RWPE2 (cell line): Measurements from ENCODE around the gene EFCAB8.

ENCODE experiments used
- ATAC-seq: fragments of 200-7000 bp; cut with Tn5 transposase; 3 replicates; pipeline ENCODE4 v1.9.1; 2021; ENCODE audit warnings: low read depth
- DNase-seq: peaks from one replicate; pipeline ENCODE4 v3.0.0-alpha.2; 2020; ENCODE audit warnings: low spot score
- H3K27ac ChIP-seq: fragments of 450-650 bp; 2 replicates; pipeline ENCODE4 v1.5.1; 2017; ENCODE audit warnings: mild to moderate bottlenecking; ENCODE audit not compliant: poor library complexity, severe bottlenecking
- H3K27me3 ChIP-seq: fragments of 250-450 bp; sonication (Bioruptor Pico); 2 replicates; pipeline ENCODE4 v1.5.1; 2021; ENCODE audit warnings: mild to moderate bottlenecking, moderate library complexity; ENCODE audit not compliant: insufficient read depth, poor library complexity, severe bottlenecking
- H3K36me3 ChIP-seq: fragments of 250-450 bp; sonication (Bioruptor Pico); 2 replicates; pipeline ENCODE4 v1.5.1; 2020; ENCODE audit warnings: low read depth, mild to moderate bottlenecking, moderate library complexity
- H3K4me1 ChIP-seq: fragments of 250-450 bp; sonication (Bioruptor Pico); 2 replicates; pipeline ENCODE4 v1.5.1; 2021; ENCODE audit warnings: mild to moderate bottlenecking, moderate library complexity; ENCODE audit not compliant: insufficient read depth, poor library complexity, severe bottlenecking
- H3K4me3 ChIP-seq: fragments of 250-450 bp; sonication (Bioruptor Pico); 2 replicates; pipeline ENCODE4 v1.5.1; 2021; ENCODE audit warnings: mild to moderate bottlenecking, moderate library complexity; ENCODE audit not compliant: severe bottlenecking
- H3K9me3 ChIP-seq: fragments of 250-450 bp; sonication (Bioruptor Pico); 2 replicates; pipeline ENCODE4 v1.5.1; 2021; ENCODE audit warnings: mild to moderate bottlenecking, moderate library complexity; ENCODE audit not compliant: severe bottlenecking
- TF ChIP-seq, protein P1 (sequence below): fragments of 450-650 bp; IDR thresholded peaks from one replicate; pipeline ENCODE4 v1.5.1; 2017; ENCODE audit warnings: mild to moderate bottlenecking, moderate library complexity; ENCODE audit not compliant: poor library complexity, severe bottlenecking

The EFCAB8 gene

DNA sequence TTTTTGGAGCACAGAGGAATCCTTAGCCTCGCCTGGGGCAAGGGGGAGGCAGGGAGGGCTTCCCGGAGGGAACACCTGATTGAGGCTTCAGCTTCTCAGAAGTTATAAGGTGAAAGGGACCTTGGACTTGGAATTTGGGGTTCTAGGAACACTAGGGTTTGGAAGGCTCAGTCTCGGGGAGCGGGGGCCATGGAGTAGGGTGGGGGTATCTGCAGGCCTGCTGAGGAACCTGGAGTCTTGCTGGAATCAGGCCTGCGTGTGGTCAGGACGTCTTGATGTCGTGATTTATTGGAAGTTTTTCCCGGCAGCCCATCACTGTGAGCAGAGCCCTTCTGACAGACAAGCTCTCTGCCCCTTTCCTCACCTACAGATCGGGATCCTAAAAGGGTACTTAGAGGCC, 50.7 kb downstream of the EFCAB8 start:
- Histone ChIP-seq H3K4me3 (no peak overlapping the region), H3K4me1 (no peaks in the 10 kb centered on the region), H3K9me3 (no peaks in the 10 kb centered on the region), H3K27ac (no peak overlapping the region), H3K36me3 (no peaks in the 10 kb centered on the region), H3K27me3 (no peaks in the 10 kb centered on the region)
- ATAC-seq = no peak
- peak; percentile 70 for DNase-seq
- TF ChIP-seq, protein P1, sequence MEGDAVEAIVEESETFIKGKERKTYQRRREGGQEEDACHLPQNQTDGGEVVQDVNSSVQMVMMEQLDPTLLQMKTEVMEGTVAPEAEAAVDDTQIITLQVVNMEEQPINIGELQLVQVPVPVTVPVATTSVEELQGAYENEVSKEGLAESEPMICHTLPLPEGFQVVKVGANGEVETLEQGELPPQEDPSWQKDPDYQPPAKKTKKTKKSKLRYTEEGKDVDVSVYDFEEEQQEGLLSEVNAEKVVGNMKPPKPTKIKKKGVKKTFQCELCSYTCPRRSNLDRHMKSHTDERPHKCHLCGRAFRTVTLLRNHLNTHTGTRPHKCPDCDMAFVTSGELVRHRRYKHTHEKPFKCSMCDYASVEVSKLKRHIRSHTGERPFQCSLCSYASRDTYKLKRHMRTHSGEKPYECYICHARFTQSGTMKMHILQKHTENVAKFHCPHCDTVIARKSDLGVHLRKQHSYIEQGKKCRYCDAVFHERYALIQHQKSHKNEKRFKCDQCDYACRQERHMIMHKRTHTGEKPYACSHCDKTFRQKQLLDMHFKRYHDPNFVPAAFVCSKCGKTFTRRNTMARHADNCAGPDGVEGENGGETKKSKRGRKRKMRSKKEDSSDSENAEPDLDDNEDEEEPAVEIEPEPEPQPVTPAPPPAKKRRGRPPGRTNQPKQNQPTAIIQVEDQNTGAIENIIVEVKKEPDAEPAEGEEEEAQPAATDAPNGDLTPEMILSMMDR = no peak

DNA sequence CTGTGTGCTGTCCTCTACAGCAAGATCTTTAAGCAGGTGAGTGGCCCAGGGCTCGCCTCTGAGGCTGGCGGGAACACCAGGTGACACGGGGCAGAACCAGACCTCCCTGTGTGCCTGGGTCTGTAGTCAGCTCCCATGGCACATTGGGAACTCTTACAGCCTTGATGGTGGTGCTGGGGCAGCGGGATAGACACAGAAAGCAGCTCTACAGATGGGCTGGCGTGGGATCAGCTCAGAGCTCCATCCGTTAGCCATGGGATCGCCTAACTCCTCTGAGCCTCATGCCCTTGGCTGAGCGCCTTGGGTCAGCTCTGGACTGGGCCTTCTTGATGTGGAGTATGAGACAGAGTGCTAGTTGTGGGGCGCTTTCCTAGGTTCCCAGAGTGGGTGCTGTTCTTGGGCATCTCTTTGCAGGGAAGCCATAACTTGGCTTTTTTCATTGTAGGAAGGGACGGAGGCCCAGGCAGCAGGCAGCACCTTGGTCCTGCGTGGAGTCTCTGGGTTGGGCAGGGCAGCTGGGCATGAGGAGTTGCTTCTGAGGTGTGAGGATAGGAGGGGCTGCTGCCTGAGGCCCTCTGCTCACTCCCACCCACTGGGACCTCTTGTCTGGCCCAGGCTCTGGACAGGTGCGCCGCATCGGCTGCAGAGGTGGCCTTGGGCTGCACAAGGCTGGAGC, 51.3 kb downstream of the EFCAB8 start:
- Histone ChIP-seq H3K4me3 (no peak overlapping the region), H3K4me1 (no peaks in the 10 kb centered on the region), H3K27ac (no peak overlapping the region), H3K27me3 (no peaks in the 10 kb centered on the region), H3K9me3 (no peaks in the 10 kb centered on the region), H3K36me3 (no peaks in the 10 kb centered on the region)
- DNase-seq (peak; percentile 73), ATAC-seq (peak; percentile 8; the same call in 2 of the 3 replicates)
- TF ChIP-seq, protein P1 = no peak

DNA sequence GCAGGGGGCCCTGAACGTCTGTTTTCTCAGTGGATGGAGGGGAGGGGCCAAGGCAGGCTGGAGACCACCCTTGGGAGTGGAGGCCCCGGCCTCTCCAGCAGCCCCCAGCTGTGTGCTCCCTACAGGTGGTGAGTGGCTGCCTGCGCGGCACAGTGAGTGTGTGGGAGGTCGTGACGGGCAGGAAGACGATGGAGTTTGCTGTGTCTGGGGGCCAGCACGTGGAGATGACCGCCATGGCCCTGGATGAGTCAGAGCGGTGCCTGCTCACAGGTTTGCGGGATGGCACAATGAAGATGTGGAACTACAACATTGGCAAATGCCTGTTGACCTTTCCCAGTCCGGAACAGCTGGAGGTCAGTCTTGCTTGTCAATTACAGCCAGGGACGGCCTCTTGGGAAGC, 52.6 kb downstream of the EFCAB8 start:
- no peaks in the 10 kb centered on the region for H3K27me3 ChIP-seq
- ATAC-seq (no peak), DNase-seq (peak; percentile 71)
- H3K4me3 ChIP-seq = no peak overlapping the region
- H3K4me1 ChIP-seq = no peaks in the 10 kb centered on the region
- H3K27ac ChIP-seq = no peak overlapping the region
- H3K9me3 ChIP-seq = peaks cover 4% of the 10 kb centered on the region
- TF ChIP-seq, protein P1 = no peak
- H3K36me3 ChIP-seq = no peaks in the 10 kb centered on the region

DNA sequence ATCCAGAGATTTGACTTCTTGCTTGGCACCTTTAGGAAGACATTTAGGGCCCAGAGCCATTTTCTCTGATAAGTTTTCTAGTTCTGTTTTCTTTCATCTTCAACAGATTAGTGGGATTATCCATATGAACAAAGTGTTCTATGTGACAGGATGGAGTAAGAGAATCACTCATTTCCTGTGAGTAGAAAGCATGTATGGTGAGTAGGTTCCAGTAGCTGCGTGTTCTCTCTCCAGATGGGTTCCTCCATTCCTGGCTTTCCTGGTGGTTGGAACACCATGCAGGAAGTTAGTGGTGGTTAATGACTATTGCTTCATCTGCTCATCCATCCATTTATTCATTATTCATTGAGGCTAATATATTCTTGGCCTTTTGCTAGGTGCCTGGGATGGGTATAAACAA, 54.0 kb downstream of the EFCAB8 start:
- H3K9me3 ChIP-seq = peaks cover 4% of the 10 kb centered on the region
- ATAC-seq = peak; percentile 37; the same call in 2 of the 3 replicates

DNA sequence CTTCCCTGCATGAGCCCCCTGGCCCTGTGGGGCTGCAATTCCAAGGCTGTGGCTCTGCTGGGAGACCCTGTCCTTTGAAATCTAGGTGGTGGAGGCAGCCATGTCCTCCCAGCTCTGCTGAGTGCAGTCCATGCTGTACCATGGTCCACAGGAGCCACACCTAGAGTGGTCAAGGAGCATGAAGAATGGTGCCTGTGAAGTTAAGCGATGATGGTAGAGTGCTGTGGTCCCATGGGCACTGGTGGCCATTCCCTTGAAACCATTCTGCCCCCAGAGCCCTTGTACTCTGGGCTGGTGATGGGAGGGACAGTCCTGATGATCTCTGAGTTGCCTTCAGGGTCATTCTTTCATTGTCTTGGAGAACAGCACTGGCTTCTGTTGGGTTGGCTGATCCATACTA, 55.3 kb downstream of the EFCAB8 start:
- H3K4me3 ChIP-seq = no peak overlapping the region
- ATAC-seq = no peak

More for the DNA sequence above, 54.0 kb downstream of the EFCAB8 start:
- DNase-seq = no peak
- H3K27me3 ChIP-seq = no peaks in the 10 kb centered on the region
- no peaks in the 10 kb centered on the region for H3K4me1 ChIP-seq
- no peak overlapping the region for H3K27ac ChIP-seq
- no peak overlapping the region for H3K4me3 ChIP-seq
- no peaks in the 10 kb centered on the region for H3K36me3 ChIP-seq
- TF ChIP-seq, protein P1 = no peak

More for the DNA sequence above, 55.3 kb downstream of the EFCAB8 start:
- peaks cover 4% of the 10 kb centered on the region for H3K9me3 ChIP-seq
- TF ChIP-seq, protein P1 = no peak
- no peak overlapping the region for H3K27ac ChIP-seq
- H3K27me3 ChIP-seq = no peaks in the 10 kb centered on the region
- DNase-seq = peak; percentile 64
- no peaks in the 10 kb centered on the region for H3K36me3 ChIP-seq
- no peaks in the 10 kb centered on the region for H3K4me1 ChIP-seq
